GM18873 (cell line): Measurements from ENCODE around the gene FFAR2.
"Not testable (repeated sequence)": the region's sequence is repeated elsewhere in the genome, so short reads cannot be mapped to it uniquely, and the experiment has no call there.

Experiments
- ATAC-seq: cut with Tn5 transposase; IDR thresholded peaks from one replicate; pipeline ENCODE4 v1.9.1; 2021; ENCODE audit warnings: mild to moderate bottlenecking, moderate library complexity, moderate number of reproducible peaks; ENCODE audit not compliant: unreplicated experiment, low FRiP score

FFAR2 gene

DNA sequence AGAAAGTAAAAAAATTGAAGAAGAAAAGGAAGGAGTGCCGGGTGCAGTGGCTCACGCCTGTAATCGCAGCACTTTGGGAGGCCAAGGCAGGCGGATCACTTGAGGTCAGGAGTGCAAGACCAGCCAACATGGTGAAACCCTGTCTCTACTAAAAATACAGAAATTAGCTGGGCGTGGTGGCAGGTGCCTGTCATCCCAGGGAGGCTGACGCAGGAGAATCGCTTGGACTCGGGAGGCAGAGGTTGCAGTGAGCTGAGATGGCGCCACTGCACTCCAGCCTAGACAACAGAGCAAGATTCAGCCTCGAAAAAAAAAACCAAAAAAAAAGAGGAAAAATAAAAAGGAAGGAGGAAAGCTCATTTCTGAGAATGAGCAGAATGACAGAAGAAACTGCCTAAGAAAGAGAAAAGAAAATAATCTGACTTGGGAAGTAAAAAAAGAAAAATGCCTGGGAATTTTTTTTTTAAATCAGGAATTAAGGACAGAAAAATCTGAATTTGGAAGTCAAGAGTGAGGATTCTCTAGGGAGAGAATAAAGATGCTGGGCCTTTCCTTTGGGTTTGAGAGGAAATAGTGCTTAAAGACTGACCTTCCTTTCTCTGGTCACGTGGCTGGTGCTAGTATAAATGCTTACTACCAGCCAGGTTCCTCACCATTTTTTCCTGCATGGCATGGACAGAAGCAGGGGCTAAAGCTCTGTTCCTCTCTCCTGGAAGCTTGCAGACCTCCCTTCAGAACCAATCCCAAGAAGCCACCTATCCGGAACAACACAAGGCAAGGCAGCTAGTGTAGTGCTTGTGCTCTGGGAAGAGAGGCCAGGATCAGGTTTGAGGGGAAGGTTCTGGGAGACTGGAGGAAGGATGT is at the start of gene FFAR2:
Gene FFAR2 (plus strand): TSS at position 652 of the 864 bp plus-strand sequence. CDS start 1,458 bp downstream, outside the sequence.
- ATAC-seq = no peak

DNA sequence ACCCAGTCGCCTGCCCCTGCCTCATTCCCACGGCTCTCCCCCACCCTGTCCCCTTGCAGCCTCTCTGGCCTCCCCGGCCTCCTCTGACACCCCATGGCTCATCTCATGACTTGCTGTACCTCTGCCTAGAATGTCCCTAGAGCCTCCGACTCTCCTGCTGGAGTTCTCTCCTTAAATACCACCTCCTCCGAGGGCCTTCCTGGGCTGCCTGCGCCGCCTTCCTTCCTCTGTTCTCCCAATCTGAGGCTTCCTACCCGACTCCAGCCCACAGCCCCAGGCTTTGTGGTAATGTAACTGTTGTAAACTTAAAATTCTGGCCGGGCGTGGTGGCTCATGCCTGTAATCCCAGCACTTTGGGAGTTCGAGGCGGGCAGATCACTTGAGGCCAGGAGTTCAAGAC is 49.5 kb upstream of the FFAR2 start:
- ATAC-seq = no peak

GRCh38 chr19:35399231-35399630 is 48.8 kb upstream of the FFAR2 start:
- ATAC-seq = no peak

- ATAC-seq = no peak
Measured at GRCh38 chr19:35399948-35400772, 47.9 kb upstream of the FFAR2 start.

GRCh38 chr19:35400773-35401100 is 47.3 kb upstream of the FFAR2 start:
- no peak for ATAC-seq

GRCh38 chr19:35401416-35401815 is 46.6 kb upstream of the FFAR2 start:
- not testable (repeated sequence) for ATAC-seq

- ATAC-seq = no peak
Measured at GRCh38 chr19:35403116-35403760, 44.8 kb upstream of the FFAR2 start.

DNA sequence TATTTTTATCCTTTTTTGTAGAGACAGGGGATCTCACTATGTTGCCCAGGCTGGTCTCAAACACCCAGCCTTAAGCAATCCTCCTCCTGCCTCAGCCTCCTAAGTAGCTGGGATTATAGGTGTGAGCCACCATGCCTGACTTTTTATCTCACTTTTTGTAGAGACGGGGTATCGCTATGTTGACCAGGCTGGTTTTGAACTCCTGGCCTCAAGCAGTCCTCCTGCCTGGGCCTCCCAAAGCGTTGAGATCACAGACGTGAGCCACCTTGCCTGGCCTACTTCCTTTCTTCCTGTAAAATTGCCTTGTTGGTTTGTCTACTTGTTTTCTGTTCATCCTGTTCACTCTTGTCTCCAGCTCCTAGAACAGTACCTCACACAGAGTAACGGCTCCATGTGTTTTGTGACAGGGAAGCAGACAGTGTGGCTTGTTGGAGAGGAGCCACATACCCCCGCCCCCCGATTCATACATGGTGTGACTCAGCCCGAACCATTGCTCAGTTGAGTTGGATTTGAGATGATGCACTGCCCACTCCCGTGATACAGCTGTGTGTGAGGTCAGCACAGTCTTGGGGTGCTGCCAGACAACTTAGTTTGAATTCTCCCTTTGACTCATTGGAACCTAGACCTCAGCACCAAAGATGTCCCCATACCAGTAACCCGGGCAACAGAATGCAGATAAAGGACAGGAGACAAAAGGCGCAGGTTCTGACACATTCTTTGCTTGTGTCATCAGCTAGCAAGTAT is 43.0 kb upstream of the FFAR2 start:
- no peak for ATAC-seq

GRCh38 chr19:35407619-35408018 is 40.4 kb upstream of the FFAR2 start:
- no peak for ATAC-seq

DNA sequence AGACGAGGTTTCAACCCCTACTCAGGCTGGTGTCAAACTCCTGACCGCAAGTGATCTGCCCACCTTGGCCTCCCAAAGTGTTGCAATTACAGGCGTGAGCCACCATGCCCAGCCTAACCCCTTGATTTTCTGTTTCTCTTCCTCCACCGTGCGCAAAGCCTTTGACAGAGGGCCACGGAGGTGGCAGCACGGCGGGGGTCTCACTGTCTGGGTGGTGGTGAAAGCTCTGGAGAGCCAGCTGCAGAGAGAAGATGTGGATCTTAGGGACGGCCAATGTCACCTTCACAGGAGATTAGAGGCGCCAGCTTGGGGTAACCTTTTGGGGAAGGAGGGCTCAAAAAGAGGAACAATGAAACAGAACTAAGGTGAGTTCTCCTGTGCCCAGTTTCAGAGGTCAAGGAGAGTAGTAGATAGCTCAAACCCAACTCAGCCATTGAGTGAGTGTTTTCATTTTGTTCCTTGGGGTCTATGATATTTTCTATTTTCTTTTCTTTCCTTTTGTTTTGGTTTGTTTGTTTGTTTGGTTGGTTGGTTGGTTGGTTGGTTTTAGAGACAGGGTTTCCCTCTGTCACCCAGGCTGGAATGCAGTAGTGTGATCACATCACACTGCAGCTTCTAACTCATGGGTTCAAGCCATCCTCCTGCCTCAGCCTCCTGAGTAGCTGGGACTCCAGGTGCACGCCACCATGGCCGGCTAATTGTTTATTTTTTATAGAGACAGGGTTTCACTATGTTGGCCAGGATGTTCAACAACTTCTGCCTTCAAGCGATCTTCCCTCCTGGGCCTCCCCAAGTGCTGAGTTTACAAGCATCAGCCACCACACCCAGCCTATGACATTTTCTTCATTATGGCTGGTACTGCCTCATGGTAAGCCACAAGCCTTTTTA is 39.5 kb upstream of the FFAR2 start:
- ATAC-seq = peak; percentile 56

DNA sequence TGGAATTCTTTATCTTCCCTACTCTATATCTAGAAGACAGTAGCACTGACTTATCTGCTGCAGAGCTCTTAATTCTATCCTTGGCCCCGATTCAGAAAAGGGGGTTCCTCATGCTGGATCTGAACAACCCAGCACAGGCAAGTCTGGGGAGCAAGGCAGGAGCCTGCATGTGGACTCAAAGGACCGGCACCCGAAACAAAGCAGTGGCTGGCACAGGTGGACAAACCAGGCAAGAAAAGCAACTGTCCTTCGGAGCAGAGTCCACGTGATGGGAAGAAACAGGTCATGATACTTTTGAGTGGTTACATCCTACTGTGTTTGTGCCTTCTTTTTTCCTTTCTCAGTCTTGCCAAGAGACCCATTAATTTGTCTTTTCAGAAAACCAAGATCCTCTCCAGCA is 38.9 kb upstream of the FFAR2 start:
- no peak for ATAC-seq

DNA sequence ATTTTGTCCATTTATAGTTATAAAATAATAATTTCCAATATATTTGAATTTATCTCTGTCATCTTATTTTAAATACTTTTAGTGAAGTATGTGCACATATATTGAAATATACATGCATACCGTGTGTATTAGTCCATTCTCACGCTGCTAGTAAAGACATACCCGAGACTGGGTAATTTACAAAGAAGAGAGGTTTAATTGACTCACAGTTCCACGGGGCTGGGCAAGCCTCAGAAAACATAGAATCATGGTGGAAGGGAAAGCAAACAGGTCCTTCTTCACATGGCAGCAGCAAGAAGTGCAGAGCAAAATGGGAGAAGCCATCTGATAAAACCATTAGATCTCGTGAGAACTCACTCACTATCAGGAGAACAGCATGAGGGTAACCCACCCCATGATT is 37.6 kb upstream of the FFAR2 start:
- ATAC-seq = no peak

GRCh38 chr19:35414442-35414841 is 33.6 kb upstream of the FFAR2 start:
- no peak for ATAC-seq

- no peak for ATAC-seq
Measured at GRCh38 chr19:35416331-35416730, 31.7 kb upstream of the FFAR2 start.

GRCh38 chr19:35417278-35417677 is 30.8 kb upstream of the FFAR2 start:
- ATAC-seq = no peak

GRCh38 chr19:35417713-35418534 is 30.1 kb upstream of the FFAR2 start:
- no peak for ATAC-seq

GRCh38 chr19:35419046-35419445 is 29.0 kb upstream of the FFAR2 start:
- ATAC-seq = no peak

- no peak for ATAC-seq
Measured at GRCh38 chr19:35419805-35420204, 28.3 kb upstream of the FFAR2 start.

DNA sequence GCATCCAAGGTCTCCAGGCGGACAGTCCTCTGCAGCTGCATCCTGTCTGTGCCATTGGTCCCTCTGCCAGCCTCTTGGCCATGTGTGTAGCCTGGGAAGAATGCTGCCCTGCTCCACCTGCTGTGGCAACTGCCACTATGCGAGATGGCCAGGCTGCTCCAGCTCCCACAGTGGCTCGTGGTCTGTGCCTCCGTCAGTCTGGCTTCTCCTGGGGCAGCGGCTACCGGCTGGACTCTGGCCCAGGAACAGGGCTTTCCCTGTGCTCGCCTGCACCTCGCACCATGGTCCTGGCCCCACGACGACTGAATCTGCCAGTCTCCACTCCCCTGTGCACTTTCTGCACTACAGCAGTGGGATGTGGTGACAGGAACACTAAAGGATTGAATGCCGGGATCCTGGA is 26.7 kb upstream of the FFAR2 start:
- ATAC-seq = no peak
